OCI-LY1 (cell line): ENCODE measurements around the gene ESR1.

Experiments
- H2AFZ ChIP-seq: fragments of 200-600 bp; sonication (generic), shearing (Covaris generic); 2 replicates; pipeline ENCODE4 v1.6.0; 2014; ENCODE audit warnings: antibody characterized with exemption, mild to moderate bottlenecking, low read length
- H3F3A ChIP-seq: fragments of 200-600 bp; sonication (generic), shearing (Covaris generic); 2 replicates; pipeline ENCODE4 v1.6.0; 2014; ENCODE audit warnings: mild to moderate bottlenecking, antibody characterized with exemption, low read length, moderate library complexity; ENCODE audit not compliant: insufficient read depth
- H3K27ac ChIP-seq: fragments of 200-600 bp; sonication (generic); 2 replicates; pipeline ENCODE4 v1.5.1; 2014; ENCODE audit warnings: low read length, mixed run types, mild to moderate bottlenecking, low read depth; ENCODE audit not compliant: poor library complexity, severe bottlenecking
- H3K27me3 ChIP-seq: fragments of 200-600 bp; sonication (generic); 2 replicates; pipeline ENCODE4 v1.6.0; 2014; ENCODE audit warnings: antibody characterized with exemption, mild to moderate bottlenecking, low read length, moderate library complexity; ENCODE audit not compliant: insufficient read depth
- H3K36me3 ChIP-seq: fragments of 200-600 bp; sonication (generic); 2 replicates; pipeline ENCODE4 v1.6.1; 2014; ENCODE audit warnings: mild to moderate bottlenecking, antibody characterized with exemption, low read length, moderate library complexity, mixed read lengths; ENCODE audit not compliant: insufficient read depth
- H3K4me1 ChIP-seq: fragments of 200-600 bp; sonication (generic); 2 replicates; pipeline ENCODE4 v1.5.1; 2014; ENCODE audit warnings: mild to moderate bottlenecking, low read length, moderate library complexity; ENCODE audit not compliant: insufficient read depth, severe bottlenecking
- H3K4me2 ChIP-seq: fragments of 200-600 bp; sonication (generic), shearing (Covaris generic); 2 replicates; pipeline ENCODE4 v1.6.1; 2014; ENCODE audit warnings: low read length
- H3K4me3 ChIP-seq: fragments of 200-600 bp; sonication (generic); 2 replicates; pipeline ENCODE4 v1.5.1; 2014; ENCODE audit warnings: low read length, low read depth, mild to moderate bottlenecking, mixed read lengths; ENCODE audit not compliant: poor library complexity, severe bottlenecking
- H3K79me2 ChIP-seq: fragments of 200-600 bp; shearing (Covaris generic); 2 replicates; pipeline ENCODE4 v1.6.1; 2016; ENCODE audit warnings: mixed run types, low read length, mixed read lengths; ENCODE audit not compliant: insufficient read depth
- H3K9ac ChIP-seq: fragments of 200-600 bp; sonication (generic), shearing (Covaris generic); 2 replicates; pipeline ENCODE4 v1.6.1; 2014; ENCODE audit warnings: mild to moderate bottlenecking, low read length, mixed read lengths
- H3K9me2 ChIP-seq: fragments of 200-600 bp; sonication (generic), shearing (Covaris generic); 2 replicates; pipeline ENCODE4 v1.6.1; 2014; ENCODE audit warnings: low read depth, mild to moderate bottlenecking, low read length, mixed read lengths
- H3K9me3 ChIP-seq: fragments of 200-600 bp; shearing (Covaris generic); 2 replicates; pipeline ENCODE4 v1.6.1; 2014; ENCODE audit warnings: low read length, mixed read lengths
- H4K20me1 ChIP-seq: fragments of 200-600 bp; sonication (generic), shearing (Covaris generic); 2 replicates; pipeline ENCODE4 v1.6.0; 2016; ENCODE audit warnings: mild to moderate bottlenecking, low read length; ENCODE audit not compliant: insufficient read depth
- CTCF ChIP-seq: fragments of 200-600 bp; sonication (generic), shearing (Covaris generic); IDR thresholded peaks from 2 replicates; pipeline ENCODE4 v1.5.1; 2017; ENCODE audit warnings: mild to moderate bottlenecking, antibody characterized with exemption, low read length, moderate library complexity, mixed read lengths
- EZH2 ChIP-seq: fragments of 200-600 bp; sonication (generic), shearing (Covaris generic); IDR thresholded peaks from 2 replicates; pipeline ENCODE4 v1.8.0; 2017; ENCODE audit warnings: borderline replicate concordance, mixed run types, mild to moderate bottlenecking, antibody characterized with exemption, low read length, moderate library complexity, mixed read lengths

The ESR1 gene

GRCh38 chr6:151811081-151811480, 3.6 kb downstream of the ESR1 start:
- no peak overlapping the region for H3K4me2 ChIP-seq
- no peak overlapping the region for H3K4me3 ChIP-seq
- no peaks in the 10 kb centered on the region for H3F3A ChIP-seq
- H3K9ac ChIP-seq = no peak overlapping the region
- H3K9me2 ChIP-seq = no peaks in the 10 kb centered on the region
- H4K20me1 ChIP-seq = no peaks in the 10 kb centered on the region
- H3K79me2 ChIP-seq = no peaks in the 10 kb centered on the region
- H3K36me3 ChIP-seq = no peaks in the 10 kb centered on the region
- H3K27ac ChIP-seq = no peak overlapping the region
- no peak overlapping the region for H2AFZ ChIP-seq
- H3K9me3 ChIP-seq = no peaks in the 10 kb centered on the region
- H3K4me1 ChIP-seq = no peaks in the 10 kb centered on the region
- TF ChIP-seq EZH2 (no peak), CTCF (no peak)
- H3K27me3 ChIP-seq = no peaks in the 10 kb centered on the region

- H4K20me1 ChIP-seq = no peaks in the 10 kb centered on the region
- H3K4me2 ChIP-seq = no peak overlapping the region
- H3K9me2 ChIP-seq = no peaks in the 10 kb centered on the region
- H3K4me1 ChIP-seq = no peaks in the 10 kb centered on the region
- no peaks in the 10 kb centered on the region for H3K27me3 ChIP-seq
- no peak for TF ChIP-seq CTCF
- no peak for TF ChIP-seq EZH2
- H3K27ac ChIP-seq = no peak overlapping the region
- H3K79me2 ChIP-seq = no peaks in the 10 kb centered on the region
- H3K4me3 ChIP-seq = no peak overlapping the region
- H3K9ac ChIP-seq = no peak overlapping the region
- no peaks in the 10 kb centered on the region for H3K36me3 ChIP-seq
- H2AFZ ChIP-seq = no peak overlapping the region
- H3K9me3 ChIP-seq = no peaks in the 10 kb centered on the region
- no peaks in the 10 kb centered on the region for H3F3A ChIP-seq
Observed at GRCh38 chr6:151813858-151814257, 6.4 kb downstream of the ESR1 start.

- H3K27ac ChIP-seq = no peak overlapping the region
- no peak overlapping the region for H3K4me3 ChIP-seq
- H3K9me2 ChIP-seq = no peaks in the 10 kb centered on the region
- TF ChIP-seq CTCF (no peak), EZH2 (no peak)
- no peaks in the 10 kb centered on the region for H3K36me3 ChIP-seq
- H3K9me3 ChIP-seq = no peaks in the 10 kb centered on the region
- H2AFZ ChIP-seq = no peak overlapping the region
- H3K27me3 ChIP-seq = no peaks in the 10 kb centered on the region
- H3F3A ChIP-seq = no peaks in the 10 kb centered on the region
- no peaks in the 10 kb centered on the region for H4K20me1 ChIP-seq
- H3K9ac ChIP-seq = no peak overlapping the region
- H3K79me2 ChIP-seq = no peaks in the 10 kb centered on the region
- no peak overlapping the region for H3K4me2 ChIP-seq
- no peaks in the 10 kb centered on the region for H3K4me1 ChIP-seq
Observed at GRCh38 chr6:151814614-151815013, 7.1 kb downstream of the ESR1 start.
